K562 (cell line): Measurements from ENCODE around the gene TGFBR2. TPM values are rescaled to one million over a fixed set of nuclear protein-coding genes. Genes with fewer than 3 reads are reported as not detected.

Experiments
- ATAC-seq: fragments of 200-7000 bp; cut with Tn5 transposase; 3 replicates; pipeline ENCODE4 v1.9.1; 2020; ENCODE audit warnings: moderate library complexity
- BruUV-seq: library from RNA; stranded (reverse); fragments of 400-500 nt; replicated peaks from 2 replicates; lab custom pipeline; 2021; lab: Mats Ljungman, UMichigan
- CTCF ChIA-PET: fragments of 300-600 bp; formaldehyde crosslinking; extraction: SDS; loops from one replicate; lab custom pipeline; 2021; ENCODE audit warnings: low intra/inter-chr PET ratio; lab: Yijun Ruan, JAX
- POLR2A ChIA-PET: fragments of 300-600, 350-650 bp; sonication (Branson Sonifier 250); formaldehyde crosslinking; extraction: SDS; loops from one replicate; lab custom pipeline; 2021; ENCODE audit warnings: antibody characterized with exemption, inconsistent platforms; lab: Yijun Ruan, JAX
- DNase-seq, 4 experiments: peaks; one replicate each; pipeline versions ENCODE4 v3.0.0 to v3.0.0-alpha.2; 2011 to 2018; ENCODE audit warnings: low spot score in 3 of 4, mixed read lengths in 3 of 4; ENCODE audit errors: extremely low read depth in 1 of 4
- FAIRE-seq: peaks from 2 replicates; lab custom pipeline; 2011; peaks lifted over from hg19 to GRCh38; lab: Jason Lieb, UNC
- H2AFZ ChIP-seq: 2 replicates; pipeline ENCODE4 v1.6.0; 2011; ENCODE audit warnings: low read depth, low read length, control low read depth, inconsistent platforms
- H3K27ac ChIP-seq: fragments of 200-600 bp; 3 replicates; pipeline ENCODE4 v1.8.0; 2011; ENCODE audit warnings: low read depth, mild to moderate bottlenecking, control low read depth, inconsistent platforms, low read length, moderate library complexity, mixed read lengths; ENCODE audit errors: extremely low read depth
- H3K27me3 ChIP-seq, 2 experiments: fragments of 300-600 bp in 1 of 2; 2 replicates in 1 of 2; 3 replicates in 1 of 2; pipeline versions ENCODE4 v1.6.0 to v1.8.0; 2011; ENCODE audit warnings: inconsistent platforms in 2 of 2, low read length in 2 of 2, mild to moderate bottlenecking in 1 of 2, mixed read lengths in 1 of 2, moderate library complexity in 1 of 2; ENCODE audit not compliant: control insufficient read depth in 2 of 2, insufficient read depth in 2 of 2
- H3K36me3 ChIP-seq: fragments of 300-600 bp; 3 replicates; pipeline ENCODE4 v1.8.0; 2011; ENCODE audit warnings: mild to moderate bottlenecking, low read length, inconsistent platforms; ENCODE audit not compliant: control insufficient read depth, insufficient read depth
- H3K4me1 ChIP-seq, 2 experiments: fragments of 200-600 bp in 1 of 2; replicated peaks in 1 of 2; 2 replicates in 1 of 2; 3 replicates in 1 of 2; pipeline versions ENCODE4 v1.5.1 to v1.8.0; 2011; ENCODE audit warnings: inconsistent platforms in 2 of 2, low read length in 2 of 2, mild to moderate bottlenecking in 1 of 2, mixed read lengths in 1 of 2, moderate library complexity in 1 of 2; ENCODE audit not compliant: control insufficient read depth in 2 of 2, insufficient read depth in 2 of 2
- H3K4me2 ChIP-seq: 2 replicates; pipeline ENCODE4 v1.6.1; 2011; ENCODE audit warnings: low read length, control low read depth, inconsistent platforms, mixed read lengths; ENCODE audit not compliant: insufficient read depth
- H3K4me3 ChIP-seq: fragments of 200-600 bp; sonication (generic), shearing (Covaris generic); 2 replicates; pipeline ENCODE4 v1.5.1; 2016; ENCODE audit warnings: control low read depth, inconsistent platforms
- H3K79me2 ChIP-seq: fragments of 200-600 bp; 3 replicates; pipeline ENCODE4 v1.8.0; 2011; ENCODE audit warnings: low read length, inconsistent platforms; ENCODE audit not compliant: control insufficient read depth, insufficient read depth
- H3K9ac ChIP-seq, 2 experiments: 2 replicates each; pipeline versions ENCODE4 v1.6.0 to v1.6.1; 2011; ENCODE audit warnings: low read depth in 2 of 2, low read length in 2 of 2, control low read depth in 1 of 2, inconsistent platforms in 1 of 2, mild to moderate bottlenecking in 1 of 2, mixed read lengths in 1 of 2; ENCODE audit not compliant: insufficient read depth in 1 of 2
- H3K9me1 ChIP-seq: one replicate; pipeline ENCODE4 v1.6.0; 2011; ENCODE audit warnings: inconsistent platforms, mild to moderate bottlenecking, low read length, moderate library complexity; ENCODE audit not compliant: control insufficient read depth, insufficient read depth
- H3K9me3 ChIP-seq: replicated peaks from 2 replicates; pipeline ENCODE4 v1.5.1; 2011; ENCODE audit warnings: low read depth, low read length, inconsistent platforms; ENCODE audit not compliant: control insufficient read depth, insufficient read depth
- H4K20me1 ChIP-seq: replicated peaks from 2 replicates; pipeline ENCODE4 v1.6.1; 2011; ENCODE audit warnings: low read length, inconsistent platforms, mixed read lengths; ENCODE audit not compliant: control insufficient read depth, insufficient read depth
- ZNF263 ChIP-seq: sonication (generic); formaldehyde crosslinking; IDR thresholded peaks from 2 replicates; pipeline ENCODE4 v1.8.0; 2022; ENCODE audit warnings: mild to moderate bottlenecking, missing genetic modification reagents, borderline replicate concordance
- WGBS: fragments of 100-300 bp; shearing (Covaris generic); methylation state at CpG from one replicate; pipeline ENCODE4 v1.1.6; 2016; ENCODE audit warnings: low coverage, mixed read lengths; ENCODE audit not compliant: insufficient coverage; ENCODE audit errors: missing lambda C conversion rate; 5-methylcytosine and 5-hydroxymethylcytosine counted together
- in situ Hi-C: fragments of 300-500 bp; cut with MboI; formaldehyde crosslinking; loops from 4 replicates; pipeline ENCODE4 v1.15.0; 2018; ENCODE audit warnings: inconsistent platforms, mixed read lengths
- intact Hi-C: fragments of 100-400 bp; cut with micrococcal nuclease; formaldehyde crosslinking; loops from 2 replicates; pipeline ENCODE4 v1.14.2; 2022
- polyA plus RNA-seq, 8 experiments: library from polyadenylated mRNA; depleted of rRNA in 4 of 8; stranded (reverse) in 5 of 8; unstranded in 3 of 8; fragments of >200 nt; fragmentation: Nextera tagmentation in 2 of 8; fragmentation: Illumina TruSeq in 1 of 8; extraction: Ambion mirVana in 2 of 8; extraction: Trizol in 1 of 8; gene quantifications; 2 replicates each; pipeline versions ENCODE4 v1.2.1 to v1.2.3, GENCODE V29; 2011 to 2014; ENCODE audit warnings: inconsistent platforms in 1 of 8, missing spikeins in 1 of 8
- total RNA-seq, 7 experiments: library from RNA; depleted of rRNA in 6 of 7; stranded (reverse); fragments of >200 nt in 6 of 7; fragmentation: Illumina TruSeq in 2 of 7; extraction: Trizol in 2 of 7; gene quantifications; 2 replicates each; pipeline versions ENCODE4 v1.2.1 to v1.2.3, GENCODE V29; 2011 to 2021; ENCODE audit warnings: low replicate concordance in 1 of 7
- TF ChIP-seq, protein P1 (sequence below), 3 experiments: IDR thresholded peaks in 2 of 3; conservative IDR thresholded peaks in 1 of 3; 2 replicates each; pipeline ENCODE4 v1.5.1; 2011 to 2012; ENCODE audit warnings: low read length in 3 of 3, mild to moderate bottlenecking in 3 of 3, control low read depth in 2 of 3, improper control_type of control experiment in 1 of 3, inconsistent platforms in 1 of 3, low read depth in 1 of 3, mixed read lengths in 1 of 3, moderate library complexity in 1 of 3; ENCODE audit not compliant: insufficient read depth in 2 of 3
- TF ChIP-seq, protein P2 (sequence below): fragments of 250-450 bp; sonication (Bioruptor Pico); IDR thresholded peaks from 2 replicates; pipeline ENCODE4 v1.8.0; 2022; ENCODE audit warnings: moderate library complexity, mild to moderate bottlenecking, inconsistent platforms

The TGFBR2 gene
- total and polyA plus RNA-seq, 9 of the 15 experiments (the other 6 are each of a cell fraction or from before 2014, with no cell fraction given), result 0.11 to 0.84 (median 0.24) TPM

GRCh38 chr3:30680789-30681648 is 74.6 kb downstream of the TGFBR2 start:
- H3K27ac ChIP-seq, result no peak overlapping the region
- CTCF ChIA-PET, result no interaction called here
- TF ChIP-seq, protein P1, sequence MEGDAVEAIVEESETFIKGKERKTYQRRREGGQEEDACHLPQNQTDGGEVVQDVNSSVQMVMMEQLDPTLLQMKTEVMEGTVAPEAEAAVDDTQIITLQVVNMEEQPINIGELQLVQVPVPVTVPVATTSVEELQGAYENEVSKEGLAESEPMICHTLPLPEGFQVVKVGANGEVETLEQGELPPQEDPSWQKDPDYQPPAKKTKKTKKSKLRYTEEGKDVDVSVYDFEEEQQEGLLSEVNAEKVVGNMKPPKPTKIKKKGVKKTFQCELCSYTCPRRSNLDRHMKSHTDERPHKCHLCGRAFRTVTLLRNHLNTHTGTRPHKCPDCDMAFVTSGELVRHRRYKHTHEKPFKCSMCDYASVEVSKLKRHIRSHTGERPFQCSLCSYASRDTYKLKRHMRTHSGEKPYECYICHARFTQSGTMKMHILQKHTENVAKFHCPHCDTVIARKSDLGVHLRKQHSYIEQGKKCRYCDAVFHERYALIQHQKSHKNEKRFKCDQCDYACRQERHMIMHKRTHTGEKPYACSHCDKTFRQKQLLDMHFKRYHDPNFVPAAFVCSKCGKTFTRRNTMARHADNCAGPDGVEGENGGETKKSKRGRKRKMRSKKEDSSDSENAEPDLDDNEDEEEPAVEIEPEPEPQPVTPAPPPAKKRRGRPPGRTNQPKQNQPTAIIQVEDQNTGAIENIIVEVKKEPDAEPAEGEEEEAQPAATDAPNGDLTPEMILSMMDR (IDR thresholded peaks at IDR 0.05 in 2 of 3, conservative IDR thresholded peaks at IDR 0.05 in 1 of 3; ENCODE audit: insufficient read depth in 2 of 3, low read depth in 1 of 3, low read length in 3 of 3), result no peak
- no peak for TF ChIP-seq ZNF263 (CRISPR knock-in tag)
- TF ChIP-seq, protein P2, sequence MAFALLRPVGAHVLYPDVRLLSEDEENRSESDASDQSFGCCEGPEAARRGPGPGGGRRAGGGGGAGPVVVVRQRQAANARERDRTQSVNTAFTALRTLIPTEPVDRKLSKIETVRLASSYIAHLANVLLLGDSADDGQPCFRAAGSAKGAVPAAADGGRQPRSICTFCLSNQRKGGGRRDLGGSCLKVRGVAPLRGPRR (CRISPR knock-in tag), result no peak
- no TSS peak for BruUV-seq
- H3K4me2 ChIP-seq, result no peak overlapping the region
- H3K27me3 ChIP-seq, result no peaks in the 10 kb centered on the region
- H4K20me1 ChIP-seq, result no peaks in the 10 kb centered on the region
- no peaks in the 10 kb centered on the region for H3K36me3 ChIP-seq
- ATAC-seq (no peak), DNase-seq (no peak), FAIRE-seq (no peak)
- POLR2A ChIA-PET, result no interaction called here
- intact Hi-C loops, result no loop called here
- H2AFZ ChIP-seq, result no peak overlapping the region
- no peaks in the 10 kb centered on the region for H3K79me2 ChIP-seq
- no peaks in the 10 kb centered on the region for H3K9me3 ChIP-seq
- no peak overlapping the region for H3K4me3 ChIP-seq
- H3K4me1 ChIP-seq, result no peaks in the 10 kb centered on the region
- no peaks in the 10 kb centered on the region for H3K9me1 ChIP-seq
- no peak overlapping the region for H3K9ac ChIP-seq
- WGBS, result 0% methylated on average over 16 of the region's 18 CpGs
- in situ Hi-C loops, result no loop called here
